C4-2B (cell line): Measurements from ENCODE around the gene BMP5.

Experiments used
- CTCF ChIP-seq: fragments of 450-650 bp; conservative IDR thresholded peaks from 2 replicates; pipeline ENCODE4 v1.5.1; 2017; ENCODE audit warnings: mild to moderate bottlenecking
- ZFX ChIP-seq: fragments of 450-650 bp; IDR thresholded peaks from 2 replicates; pipeline ENCODE4 v1.6.1; 2017

GRCh38 chr6:55756531-55757031, 118.8 kb downstream of the BMP5 start:
- TF ChIP-seq CTCF (no peak), ZFX (no peak)
